Panc1 (cell line): Measurements from ENCODE around the gene KLHDC7A. TPM values are rescaled to one million over a fixed set of nuclear protein-coding genes. Genes with fewer than 3 reads are reported as not detected.

Experiments used
- ATAC-seq: fragments of 200-7000 bp; cut with Tn5 transposase; 2 replicates; pipeline ENCODE4 v1.9.1; 2020; ENCODE audit warnings: mild to moderate bottlenecking, moderate library complexity
- BruUV-seq: library from RNA; stranded (reverse); fragments of 400-500 nt; replicated peaks from 2 replicates; lab custom pipeline; 2021; lab: Mats Ljungman, UMichigan
- CTCF ChIA-PET: fragments of 300-600 bp; sonication (Branson Sonifier 250); formaldehyde crosslinking; loops from one replicate; lab custom pipeline; 2022; ENCODE audit warnings: antibody characterized with exemption; lab: Charles Lee
- POLR2A ChIA-PET: fragments of 300-600 bp; sonication (Branson Sonifier 250); formaldehyde crosslinking; loops from one replicate; lab custom pipeline; 2022; ENCODE audit warnings: antibody characterized with exemption; lab: Charles Lee
- DNase-seq: peaks from one replicate; pipeline ENCODE4 v3.0.0-alpha.2; 2010; ENCODE audit warnings: low read depth, low spot score
- H3K27ac ChIP-seq: 2 replicates; pipeline ENCODE4 v1.5.1; 2011; ENCODE audit warnings: mild to moderate bottlenecking, low read length, inconsistent platforms
- H3K27me3 ChIP-seq: fragments of 200-500 bp; sonication (Bioruptor generic); 2 replicates; pipeline ENCODE4 v1.6.0; 2014; ENCODE audit warnings: low read length, inconsistent platforms; ENCODE audit not compliant: control insufficient read depth, insufficient read depth
- H3K36me3 ChIP-seq: fragments of 200-500 bp; sonication (Bioruptor generic); 2 replicates; pipeline ENCODE4 v1.5.1; 2014; ENCODE audit warnings: inconsistent platforms, mild to moderate bottlenecking, low read length, moderate library complexity; ENCODE audit not compliant: control insufficient read depth, insufficient read depth
- H3K4me1 ChIP-seq: 2 replicates; pipeline ENCODE4 v1.5.1; 2011; ENCODE audit warnings: inconsistent platforms, mild to moderate bottlenecking, low read length, moderate library complexity; ENCODE audit not compliant: control insufficient read depth, insufficient read depth
- H3K4me3 ChIP-seq, 2 experiments: 2 replicates each; pipeline ENCODE4 v1.5.1; 2011 to 2012; ENCODE audit warnings: low read depth in 2 of 2, low read length in 2 of 2, mild to moderate bottlenecking in 2 of 2, inconsistent platforms in 1 of 2, moderate library complexity in 1 of 2
- H3K9me3 ChIP-seq: fragments of 200-500 bp; sonication (Bioruptor generic); 2 replicates; pipeline ENCODE4 v1.5.1; 2014; ENCODE audit warnings: low read depth, mild to moderate bottlenecking, inconsistent platforms, low read length, moderate library complexity; ENCODE audit not compliant: control insufficient read depth, insufficient read depth
- POLR2AphosphoS5 ChIP-seq: IDR thresholded peaks from 2 replicates; pipeline ENCODE4 v1.6.1; 2012; ENCODE audit warnings: mild to moderate bottlenecking, low read depth, low read length, moderate library complexity
- SIN3A ChIP-seq: IDR thresholded peaks from 2 replicates; pipeline ENCODE4 v1.6.1; 2012; ENCODE audit warnings: low read depth, mild to moderate bottlenecking, low read length, moderate library complexity, borderline replicate concordance; ENCODE audit not compliant: insufficient read depth
- TCF7L2 ChIP-seq: IDR thresholded peaks from 2 replicates; pipeline ENCODE4 v1.6.1; 2011; ENCODE audit warnings: mild to moderate bottlenecking, low read depth, low read length, inconsistent platforms
- in situ Hi-C: cut with HindIII; loops from 2 replicates; pipeline ENCODE4 v1.10.0; 2016; ENCODE audit warnings: low sequenced_read_pairs, low pct_unique_long_range_greater_than_20kb
- intact Hi-C: fragments of 100-400 bp; cut with micrococcal nuclease; formaldehyde crosslinking; loops from one replicate; pipeline ENCODE4 v1.10.0; 2022; ENCODE audit not compliant: unreplicated experiment
- total RNA-seq: library from RNA; stranded (reverse); gene quantifications from one replicate; pipeline ENCODE4 v1.2.1, GENCODE V29; 2021; ENCODE audit not compliant: unreplicated experiment
- TF ChIP-seq, protein P1 (sequence below): fragments of 450-650 bp; IDR thresholded peaks from 2 replicates; pipeline ENCODE4 v1.5.1; 2017; ENCODE audit warnings: mild to moderate bottlenecking
- TF ChIP-seq, protein P2 (sequence below), 2 experiments: IDR thresholded peaks; 2 replicates each; pipeline ENCODE4 v1.6.1; 2011 to 2012; ENCODE audit warnings: low read depth in 2 of 2, control low read depth in 1 of 2, low read length in 1 of 2, mild to moderate bottlenecking in 1 of 2, moderate library complexity in 1 of 2; ENCODE audit not compliant: insufficient read depth in 1 of 2

The KLHDC7A gene
- total RNA-seq, 1 experiment from 2014 or later, result 0.31 TPM

DNA sequence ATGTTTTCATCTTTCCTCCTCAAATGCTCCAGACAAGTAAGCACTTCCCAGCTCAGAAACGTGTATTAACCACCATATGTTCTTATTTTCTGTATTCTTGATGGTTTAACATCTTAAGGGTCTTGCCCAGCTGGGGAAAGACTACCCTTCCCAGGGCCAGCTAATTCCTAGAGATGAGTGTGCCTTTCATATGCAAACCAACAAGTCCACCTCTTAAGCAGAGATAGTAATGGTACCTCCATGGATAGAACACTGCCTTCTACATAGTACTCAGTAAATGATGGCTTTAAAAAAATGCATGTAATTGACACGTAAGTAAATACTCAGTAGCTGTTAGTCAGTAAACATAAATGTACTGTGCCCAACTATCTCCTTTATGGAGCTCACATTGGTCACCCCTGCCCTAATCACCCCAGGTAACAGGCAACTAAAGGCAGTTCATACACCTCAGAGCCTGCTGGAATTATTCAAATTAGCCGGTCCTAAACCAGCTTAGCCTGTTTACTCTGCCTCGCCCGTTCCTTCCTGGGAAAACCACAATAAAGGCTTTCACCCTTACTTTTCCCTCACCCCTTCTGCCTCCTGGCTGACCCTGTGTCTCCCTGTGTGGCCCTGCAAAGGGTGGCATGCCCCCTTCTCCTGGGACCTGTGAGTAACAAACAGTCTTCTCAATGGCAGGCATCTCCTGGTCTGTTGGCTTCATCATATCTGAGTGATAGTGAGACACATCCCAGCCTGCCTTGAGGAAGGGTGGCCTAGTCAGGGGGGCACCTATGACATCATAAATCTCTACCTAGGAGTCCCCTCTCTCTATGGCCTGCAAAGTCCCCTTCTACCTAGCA, 40.1 kb upstream of the KLHDC7A start:
- in situ Hi-C loops, result no loop called here
- no TSS peak for BruUV-seq
- Histone ChIP-seq H3K4me3 (no peak overlapping the region), H3K4me1 (no peaks in the 10 kb centered on the region), H3K27ac (no peak overlapping the region), H3K27me3 (peaks cover 7% of the 10 kb centered on the region; the same call in 1 of the 2 replicates), H3K36me3 (no peaks in the 10 kb centered on the region), H3K9me3 (no peaks in the 10 kb centered on the region)
- ChIA-PET POLR2A (no interaction called here), CTCF (no interaction called here)
- DNase-seq (no peak), ATAC-seq (no peak)
- intact Hi-C loops, result no loop called here
- TF ChIP-seq, protein P1, sequence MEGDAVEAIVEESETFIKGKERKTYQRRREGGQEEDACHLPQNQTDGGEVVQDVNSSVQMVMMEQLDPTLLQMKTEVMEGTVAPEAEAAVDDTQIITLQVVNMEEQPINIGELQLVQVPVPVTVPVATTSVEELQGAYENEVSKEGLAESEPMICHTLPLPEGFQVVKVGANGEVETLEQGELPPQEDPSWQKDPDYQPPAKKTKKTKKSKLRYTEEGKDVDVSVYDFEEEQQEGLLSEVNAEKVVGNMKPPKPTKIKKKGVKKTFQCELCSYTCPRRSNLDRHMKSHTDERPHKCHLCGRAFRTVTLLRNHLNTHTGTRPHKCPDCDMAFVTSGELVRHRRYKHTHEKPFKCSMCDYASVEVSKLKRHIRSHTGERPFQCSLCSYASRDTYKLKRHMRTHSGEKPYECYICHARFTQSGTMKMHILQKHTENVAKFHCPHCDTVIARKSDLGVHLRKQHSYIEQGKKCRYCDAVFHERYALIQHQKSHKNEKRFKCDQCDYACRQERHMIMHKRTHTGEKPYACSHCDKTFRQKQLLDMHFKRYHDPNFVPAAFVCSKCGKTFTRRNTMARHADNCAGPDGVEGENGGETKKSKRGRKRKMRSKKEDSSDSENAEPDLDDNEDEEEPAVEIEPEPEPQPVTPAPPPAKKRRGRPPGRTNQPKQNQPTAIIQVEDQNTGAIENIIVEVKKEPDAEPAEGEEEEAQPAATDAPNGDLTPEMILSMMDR, result no peak
- TF ChIP-seq TCF7L2, result no peak
- TF ChIP-seq POLR2AphosphoS5, result no peak
- no peak for TF ChIP-seq SIN3A
- TF ChIP-seq, protein P2, sequence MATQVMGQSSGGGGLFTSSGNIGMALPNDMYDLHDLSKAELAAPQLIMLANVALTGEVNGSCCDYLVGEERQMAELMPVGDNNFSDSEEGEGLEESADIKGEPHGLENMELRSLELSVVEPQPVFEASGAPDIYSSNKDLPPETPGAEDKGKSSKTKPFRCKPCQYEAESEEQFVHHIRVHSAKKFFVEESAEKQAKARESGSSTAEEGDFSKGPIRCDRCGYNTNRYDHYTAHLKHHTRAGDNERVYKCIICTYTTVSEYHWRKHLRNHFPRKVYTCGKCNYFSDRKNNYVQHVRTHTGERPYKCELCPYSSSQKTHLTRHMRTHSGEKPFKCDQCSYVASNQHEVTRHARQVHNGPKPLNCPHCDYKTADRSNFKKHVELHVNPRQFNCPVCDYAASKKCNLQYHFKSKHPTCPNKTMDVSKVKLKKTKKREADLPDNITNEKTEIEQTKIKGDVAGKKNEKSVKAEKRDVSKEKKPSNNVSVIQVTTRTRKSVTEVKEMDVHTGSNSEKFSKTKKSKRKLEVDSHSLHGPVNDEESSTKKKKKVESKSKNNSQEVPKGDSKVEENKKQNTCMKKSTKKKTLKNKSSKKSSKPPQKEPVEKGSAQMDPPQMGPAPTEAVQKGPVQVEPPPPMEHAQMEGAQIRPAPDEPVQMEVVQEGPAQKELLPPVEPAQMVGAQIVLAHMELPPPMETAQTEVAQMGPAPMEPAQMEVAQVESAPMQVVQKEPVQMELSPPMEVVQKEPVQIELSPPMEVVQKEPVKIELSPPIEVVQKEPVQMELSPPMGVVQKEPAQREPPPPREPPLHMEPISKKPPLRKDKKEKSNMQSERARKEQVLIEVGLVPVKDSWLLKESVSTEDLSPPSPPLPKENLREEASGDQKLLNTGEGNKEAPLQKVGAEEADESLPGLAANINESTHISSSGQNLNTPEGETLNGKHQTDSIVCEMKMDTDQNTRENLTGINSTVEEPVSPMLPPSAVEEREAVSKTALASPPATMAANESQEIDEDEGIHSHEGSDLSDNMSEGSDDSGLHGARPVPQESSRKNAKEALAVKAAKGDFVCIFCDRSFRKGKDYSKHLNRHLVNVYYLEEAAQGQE (IDR thresholded peaks at IDR 0.05; ENCODE audit: insufficient read depth in 1 of 2, low read depth in 2 of 2, low read length in 1 of 2), result no peak

GRCh38 chr1:18443587-18444520, 36.9 kb upstream of the KLHDC7A start:
- Histone ChIP-seq H3K27me3 (peaks cover 7% of the 10 kb centered on the region; the same call in 1 of the 2 replicates), H3K27ac (no peak overlapping the region), H3K9me3 (no peaks in the 10 kb centered on the region), H3K36me3 (no peaks in the 10 kb centered on the region), H3K4me3 (no peak overlapping the region), H3K4me1 (no peaks in the 10 kb centered on the region)
- intact Hi-C loops, result no loop called here
- no peak for DNase-seq
- in situ Hi-C loops, result no loop called here
- no peak for TF ChIP-seq SIN3A
- TF ChIP-seq, protein P1, result no peak
- ChIA-PET POLR2A (no interaction called here), CTCF (no interaction called here)
- BruUV-seq, result no TSS peak
- ATAC-seq, result no peak
